H1 (cell line): ENCODE data around the gene FBXO47. TPM values are rescaled to one million over a fixed set of nuclear protein-coding genes. Genes with fewer than 3 reads are reported as not detected.

Source experiments
- CTCF ChIA-PET: fragments of 300-600 bp; sonication (Branson Sonifier 250); formaldehyde crosslinking; loops from one replicate; lab custom pipeline; 2021; ENCODE audit not compliant: partially characterized antibody; lab: Charles Lee
- POLR2A ChIA-PET: fragments of 300-600 bp; sonication (Branson Sonifier 250); formaldehyde crosslinking; loops from one replicate; lab custom pipeline; 2021; ENCODE audit warnings: inconsistent platforms; ENCODE audit not compliant: partially characterized antibody; lab: Charles Lee
- DNase-seq, 2 experiments: peaks; one replicate each; pipeline versions ENCODE4 v3.0.0 to v3.0.0-alpha.2; 2010 to 2022; ENCODE audit warnings: low spot score in 2 of 2, low read depth in 1 of 2, mixed read lengths in 1 of 2
- FAIRE-seq: peaks from 2 replicates; lab custom pipeline; 2011; peaks lifted over from hg19 to GRCh38; lab: Jason Lieb, UNC
- H2AFZ ChIP-seq: 2 replicates; pipeline ENCODE4 v1.8.1; 2012; ENCODE audit warnings: low read length, inconsistent platforms
- H2AK5ac ChIP-seq: 2 replicates; pipeline ENCODE4 v1.6.1; 2013; ENCODE audit warnings: low read depth, low read length
- H2BK120ac ChIP-seq: replicated peaks from 2 replicates; pipeline ENCODE3; 2013; ENCODE audit warnings: low read depth, low read length, inconsistent platforms
- H2BK12ac ChIP-seq: 2 replicates; pipeline ENCODE4 v1.6.1; 2013; ENCODE audit warnings: low read depth, low read length
- H2BK15ac ChIP-seq: 2 replicates; pipeline ENCODE4 v1.6.1; 2013; ENCODE audit warnings: low read length
- H2BK20ac ChIP-seq: 2 replicates; pipeline ENCODE4 v1.6.1; 2013; ENCODE audit warnings: low read length
- H2BK5ac ChIP-seq: 2 replicates; pipeline ENCODE4 v1.6.1; 2013; ENCODE audit warnings: low read depth, low read length
- H3K14ac ChIP-seq: 2 replicates; pipeline ENCODE4 v1.6.1; 2013; ENCODE audit warnings: inconsistent platforms; ENCODE audit not compliant: insufficient read length
- H3K18ac ChIP-seq: 2 replicates; pipeline ENCODE4 v1.6.1; 2013; ENCODE audit warnings: low read length; ENCODE audit errors: extremely low read depth
- H3K23ac ChIP-seq: 2 replicates; pipeline ENCODE4 v1.6.1; 2013; ENCODE audit warnings: inconsistent platforms; ENCODE audit not compliant: insufficient read length
- H3K23me2 ChIP-seq: 2 replicates; pipeline ENCODE4 v1.6.1; 2013; ENCODE audit warnings: low read depth, low read length
- H3K27ac ChIP-seq: 2 replicates; pipeline ENCODE4 v1.6.1; 2011; ENCODE audit warnings: low read depth, low read length, inconsistent platforms
- H3K27me3 ChIP-seq, 4 experiments: replicated peaks in 1 of 4; 1 replicate in 1 of 4; 2 replicates in 3 of 4; pipeline versions ENCODE4 v1.6.1 to v1.8.1; 2011 to 2013; ENCODE audit warnings: low read length in 3 of 4, mild to moderate bottlenecking in 3 of 4, inconsistent platforms in 2 of 4, mixed read lengths in 2 of 4, moderate library complexity in 1 of 4; ENCODE audit not compliant: control insufficient read depth in 3 of 4, insufficient read depth in 3 of 4; ENCODE audit errors: extremely low read depth in 1 of 4
- H3K36me3 ChIP-seq, 4 experiments: 2 replicates each; pipeline versions ENCODE4 v1.6.1 to v1.8.1; 2011 to 2013; ENCODE audit warnings: mild to moderate bottlenecking in 4 of 4, low read length in 3 of 4, moderate library complexity in 2 of 4, control low read depth in 1 of 4, inconsistent platforms in 1 of 4; ENCODE audit not compliant: insufficient read depth in 4 of 4, control insufficient read depth in 2 of 4
- H3K4ac ChIP-seq: replicated peaks from 2 replicates; pipeline ENCODE3; 2013; ENCODE audit warnings: low read length, low read depth, mixed read lengths, inconsistent platforms; ENCODE audit not compliant: insufficient read length
- H3K4me1 ChIP-seq, 4 experiments: replicated peaks in 1 of 4; 1 replicate in 1 of 4; 2 replicates in 3 of 4; pipeline versions ENCODE4 v1.6.1 to v1.8.1; 2011 to 2013; ENCODE audit warnings: low read length in 3 of 4, inconsistent platforms in 2 of 4, mixed read lengths in 1 of 4; ENCODE audit not compliant: insufficient read depth in 4 of 4, control insufficient read depth in 3 of 4
- H3K4me2 ChIP-seq, 2 experiments: 2 replicates each; pipeline versions ENCODE4 v1.6.1 to v1.8.1; 2011 to 2013; ENCODE audit warnings: low read depth in 2 of 2, low read length in 2 of 2, control low read depth in 1 of 2, inconsistent platforms in 1 of 2, mild to moderate bottlenecking in 1 of 2; ENCODE audit not compliant: insufficient read depth in 1 of 2
- H3K4me3 ChIP-seq, 4 experiments: fragments of 200-600, 300-600 bp in 1 of 4; sonication (generic), shearing (Covaris generic), sonication (Bioruptor Twin) in 1 of 4; 2 replicates each; pipeline versions ENCODE4 v1.5.1 to v1.8.1; 2011 to 2016; ENCODE audit warnings: low read length in 4 of 4, low read depth in 3 of 4, control low read depth in 2 of 4, inconsistent platforms in 2 of 4, mild to moderate bottlenecking in 2 of 4, mixed read lengths in 1 of 4, moderate library complexity in 1 of 4; ENCODE audit not compliant: insufficient read depth in 2 of 4; ENCODE audit errors: extremely low read depth in 1 of 4
- H3K56ac ChIP-seq: replicated peaks from 2 replicates; pipeline ENCODE3; 2013; ENCODE audit warnings: low read depth, mild to moderate bottlenecking, mixed read lengths, low read length, inconsistent platforms; ENCODE audit not compliant: insufficient read length
- H3K79me1 ChIP-seq: 2 replicates; pipeline ENCODE4 v1.6.1; 2013; ENCODE audit warnings: low read depth, low read length, control low read depth
- H3K79me2 ChIP-seq, 2 experiments: 2 replicates each; pipeline versions ENCODE4 v1.6.1 to v1.8.1; 2012 to 2013; ENCODE audit warnings: low read length in 2 of 2, mild to moderate bottlenecking in 2 of 2, inconsistent platforms in 1 of 2; ENCODE audit not compliant: insufficient read depth in 2 of 2, control insufficient read depth in 1 of 2
- H3K9ac ChIP-seq, 4 experiments: replicated peaks in 1 of 4; 1 replicate in 1 of 4; 2 replicates in 3 of 4; pipeline versions ENCODE4 v1.6.1 to v1.8.1; 2011 to 2013; ENCODE audit warnings: low read depth in 3 of 4, low read length in 3 of 4, control low read depth in 2 of 4, mild to moderate bottlenecking in 2 of 4, moderate library complexity in 2 of 4, inconsistent platforms in 1 of 4; ENCODE audit errors: extremely low read depth in 1 of 4
- H3K9me3 ChIP-seq, 2 experiments: 2 replicates each; pipeline versions ENCODE4 v1.6.1 to v1.8.1; 2012 to 2013; ENCODE audit warnings: mild to moderate bottlenecking in 2 of 2, moderate library complexity in 2 of 2, control low read depth in 1 of 2, inconsistent platforms in 1 of 2, low read depth in 1 of 2, low read length in 1 of 2, mixed read lengths in 1 of 2; ENCODE audit not compliant: insufficient read depth in 2 of 2
- H4K20me1 ChIP-seq, 2 experiments: replicated peaks in 1 of 2; 2 replicates each; pipeline versions ENCODE3 to v1.8.1; 2011 to 2013; ENCODE audit warnings: inconsistent platforms in 2 of 2, low read length in 2 of 2, mild to moderate bottlenecking in 1 of 2; ENCODE audit not compliant: insufficient read depth in 2 of 2, control insufficient read depth in 1 of 2
- H4K5ac ChIP-seq: 2 replicates; pipeline ENCODE4 v1.6.1; 2013; ENCODE audit warnings: low read length, low read depth, mixed read lengths, inconsistent platforms; ENCODE audit not compliant: insufficient read length
- H4K8ac ChIP-seq: 2 replicates; pipeline ENCODE4 v1.8.0; 2013; ENCODE audit warnings: mild to moderate bottlenecking, moderate library complexity, low read length, inconsistent platforms; ENCODE audit not compliant: insufficient read depth; ENCODE audit errors: extremely low read depth
- H4K91ac ChIP-seq: replicated peaks from 2 replicates; pipeline ENCODE3; 2013; ENCODE audit warnings: low read length, mixed read lengths, inconsistent platforms; ENCODE audit not compliant: insufficient read length
- MAFK ChIP-seq: IDR thresholded peaks from 2 replicates; pipeline ENCODE4 v1.6.1; 2012; ENCODE audit warnings: low read depth, mild to moderate bottlenecking, improper control_type of control experiment, low read length
- MAX ChIP-seq: IDR thresholded peaks from 2 replicates; pipeline ENCODE4 v1.6.1; 2012; ENCODE audit warnings: inconsistent platforms
- WGBS, 2 experiments: shearing (Covaris generic) in 1 of 2; methylation state at CpG; one replicate each; pipeline versions ENCODE4 v1.1.6 to v1.1.7; 2013 to 2015; ENCODE audit warnings: low lambda C conversion rate in 2 of 2, mixed read lengths in 2 of 2, inconsistent platforms in 1 of 2, low coverage in 1 of 2, missing lambda C conversion rate in 1 of 2; ENCODE audit not compliant: insufficient replicate concordance in 2 of 2, insufficient coverage in 1 of 2, insufficient read length in 1 of 2; ENCODE audit errors: extremely low coverage in 1 of 2, missing lambda C conversion rate in 1 of 2; 5-methylcytosine and 5-hydroxymethylcytosine counted together
- polyA plus RNA-seq, 7 experiments: library from polyadenylated mRNA; depleted of rRNA in 3 of 7; stranded (reverse) in 5 of 7; unstranded in 2 of 7; fragments of >200 nt in 5 of 7; fragments of 200-250 nt in 2 of 7; gene quantifications; 1 replicate in 5 of 7; 2 replicates in 1 of 7; 4 replicates in 1 of 7; pipeline versions ENCODE4 v1.2.1 to v1.2.3, GENCODE V29; 2011 to 2013; ENCODE audit warnings: missing spikeins in 2 of 7, mixed read lengths in 2 of 7
- total RNA-seq: library from RNA; stranded (reverse); fragmentation: NEBNext Ultra II Directional; extraction: Animal tissue kit (Norgen Biotek cat#: 25700); gene quantifications from 2 replicates; pipeline ENCODE4 v1.2.1, GENCODE V29; 2021

The FBXO47 gene
- total and polyA plus RNA-seq, 2 of the 8 experiments (the other 6 are each of a cell fraction or from before 2014, with no cell fraction given), result not detected

DNA sequence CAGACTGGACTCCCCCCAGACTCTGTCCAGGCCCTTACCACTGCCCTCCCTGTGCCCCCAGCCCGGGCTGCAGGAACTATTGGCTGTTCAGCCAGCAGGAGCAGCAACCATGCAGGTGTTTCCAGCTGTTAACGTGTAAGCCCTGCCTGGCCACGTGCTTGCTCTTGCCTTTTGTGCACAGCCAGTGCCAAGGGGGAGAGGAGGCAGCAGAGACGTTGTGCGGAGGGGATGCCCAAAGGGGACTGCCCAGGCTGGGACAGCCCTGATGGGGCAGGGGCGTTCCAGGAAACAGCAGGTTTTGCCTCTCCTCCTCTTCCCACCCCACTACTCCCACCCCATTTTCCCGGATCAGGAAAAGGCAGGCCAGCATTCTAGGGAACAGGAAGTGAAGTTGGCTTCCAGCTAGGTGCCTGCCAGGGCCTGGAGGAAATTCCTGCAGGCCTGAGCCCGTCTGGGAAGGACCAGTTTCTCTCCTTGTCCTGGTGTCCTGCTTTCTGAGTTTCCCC, 58.5 kb downstream of the FBXO47 start:
- Histone ChIP-seq H4K20me1 (peaks cover 5 to 14% of the 10 kb centered on the region in 2 experiments), H3K4me3 (no peak overlapping the region), H2BK5ac (0 out of 2 replicates have a peak overlapping the region, but pooled peaks have one; percentile 35), H2BK12ac (peak overlapping the region; percentile 68; the same call in 1 of the 2 replicates), H3K18ac (peak overlapping the region; percentile 51; the same call in 1 of the 2 replicates), H3K27ac (no peak overlapping the region), H3K23ac (no peak overlapping the region), H3K27me3 (no peaks in the 10 kb centered on the region), H2AK5ac (no peak overlapping the region), H3K4me2 (no peak overlapping the region)
- CTCF ChIA-PET, result interaction anchor here (0.7 to 5.3 kb wide), 5 partner anchors 8 to 218 kb away, joined by 3 to 36 read pairs (median 4); partner anchors contain the start of gene LASP1NB
- TF ChIP-seq MAFK (no peak), MAX (peak; percentile 73)
- TF ChIP-seq, all 59 proteins: peak for 1
- Histone ChIP-seq H3K23me2 (no peaks in the 10 kb centered on the region), H3K56ac (no peak overlapping the region), H3K79me1 (peaks cover 7% of the 10 kb centered on the region), H3K14ac (no peak overlapping the region), H2BK15ac (no peak overlapping the region), H3K9me3 (no peaks in the 10 kb centered on the region), H3K9ac (no peak overlapping the region), H4K8ac (no peak overlapping the region), H2BK120ac (no peak overlapping the region), H3K4ac (no peak overlapping the region), H2BK20ac (no peak overlapping the region), H2AFZ (no peak overlapping the region), H3K36me3 (peaks cover 0 to 4% (median 2%) of the 10 kb centered on the region in 4 experiments; a peak in 3 of 8 replicates), H4K5ac (no peak overlapping the region), H3K79me2 (peaks cover 0 to 8% of the 10 kb centered on the region in 2 experiments; a peak in 2 of 4 replicates), H4K91ac (no peak overlapping the region), H3K4me1 (peaks cover 0 to 11% (median 5%) of the 10 kb centered on the region in 4 experiments; a peak in 4 of 7 replicates)
- DNase-seq (no peak), FAIRE-seq (no peak)
- WGBS, 2 experiments, result 61% methylated on average over 6 of the region's 8 CpGs; no CpG with 5 or more reads in 1 of the 2 experiments
- POLR2A ChIA-PET, result interaction anchor here (1.4 to 6.1 kb wide), 5 partner anchors 12 to 87 kb away, joined by 3 to 50 read pairs (median 5); partner anchors contain the start of gene LASP1NB
